ENCODE measurements around the gene CBX4. TPM values are rescaled to one million over a fixed set of nuclear protein-coding genes. Genes with fewer than 3 reads are reported as not detected.

Gene CBX4
- total and polyA plus RNA-seq, 7 experiments from 2014 or later, result 4.0 to 134 (median 78.3) TPM

GRCh38 chr17:79796763-79797491 lies 42.3 kb downstream of the CBX4 start, which contains the start of gene CBX8:
TSS of gene CBX8 (minus strand) at chr17:79797077. CDS start at chr17:79796998, 79 bp downstream.
- ChIA-PET CTCF (interaction anchor here (1.0 to 1.6 kb wide), 3 partner anchors 12 to 124 kb away, joined by 3 to 4 read pairs (median 4); no protein-coding TSS in a partner anchor), POLR2A (interaction anchor here (0.7 to 3.7 kb wide), 13 partner anchors 12 to 526 kb away, joined by 3 to 19 read pairs (median 4); partner anchors contain the start of gene CBX4)
- peak within 1 kb of the TSS; percentile 84 to 92 (median 87) for H3K4me3 Mint-ChIP-seq
- DNase-seq (peak; percentile 97 to 99 (median 98)), ATAC-seq (peak; percentile 95)
- peaks cover 24 to 51% (median 34%) of the 10 kb centered on the region in 5 donors for H3K27me3 Mint-ChIP-seq
- Histone ChIP-seq H3K36me3 (ENCODE audit: control insufficient read depth in 2 of 3, insufficient read depth in 3 of 3, low read length in 3 of 3) (peaks cover 0 to 9% (median 0%) of the 10 kb centered on the region in 3 experiments), H3K27me3 (ENCODE audit: control insufficient read depth in 2 of 2, insufficient read depth in 2 of 2, low read length in 2 of 2) (peaks cover 29 to 32% of the 10 kb centered on the region in 2 donors), H3K9me3 (ENCODE audit: control insufficient read depth in 2 of 3, low read length in 3 of 3) (no peaks in the 10 kb centered on the region), H3K4me3 (ENCODE audit: low read length) (peak within 1 kb of the TSS; percentile 54), H3K27ac (ENCODE audit: low read depth, low read length) (peak within 1 kb of the TSS; percentile 77), H3K4me1 (ENCODE audit: control insufficient read depth in 2 of 2, insufficient read depth in 2 of 2, low read length in 2 of 2) (peaks cover 31 to 39% of the 10 kb centered on the region in 2 donors)
- H3K27ac Mint-ChIP-seq, result peak within 1 kb of the TSS in 8 of 9 donors; percentile 75 to 95 (median 90)
- peaks cover 0 to 8% (median 0%) of the 10 kb centered on the region in 11 donors for H3K9me3 Mint-ChIP-seq
- H3K4me1 Mint-ChIP-seq, result peaks cover 17 to 54% (median 34%) of the 10 kb centered on the region in 7 donors
- H3K36me3 Mint-ChIP-seq, result peaks cover 0 to 13% (median 0%) of the 10 kb centered on the region in 5 donors
- intact Hi-C loops (cut with micrococcal nuclease), result loop anchor here (1.0 to 5.0 kb wide), 9 partner anchors 13 to 240 kb away; partner anchors contain the start of genes CBX2 (in 1 of the 2), CBX4 (in 1 of the 2), CCDC40 (in 1 of the 2) and TBC1D16 (in 1 of the 2)

DNA sequence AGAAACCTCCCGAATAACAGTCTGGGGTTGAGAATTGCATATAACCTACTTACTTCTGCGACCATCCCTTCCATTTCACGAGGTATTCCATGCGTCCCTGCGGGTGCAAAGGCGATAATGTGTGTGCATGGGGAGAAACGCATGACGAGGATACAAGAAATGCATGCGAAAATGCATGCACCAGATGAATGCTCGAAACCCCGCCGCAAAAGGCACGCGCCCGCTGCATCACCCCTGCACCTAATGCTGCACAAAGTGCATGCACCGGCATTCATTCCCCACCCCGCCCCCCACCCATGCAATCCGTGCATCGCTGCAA lies 42.8 kb downstream of the CBX4 start:
- Histone ChIP-seq H3K36me3 (ENCODE audit: control insufficient read depth in 2 of 3, insufficient read depth in 3 of 3, low read length in 3 of 3) (peaks cover 0 to 9% (median 0%) of the 10 kb centered on the region in 3 experiments), H3K4me3 (ENCODE audit: low read length) (peak overlapping the region; percentile 54), H3K4me1 (ENCODE audit: control insufficient read depth in 2 of 2, insufficient read depth in 2 of 2, low read length in 2 of 2) (peaks cover 36 to 44% of the 10 kb centered on the region in 2 donors), H3K27me3 (ENCODE audit: control insufficient read depth in 2 of 2, insufficient read depth in 2 of 2, low read length in 2 of 2) (peaks cover 24 to 32% of the 10 kb centered on the region in 2 donors), H3K9me3 (ENCODE audit: control insufficient read depth in 2 of 3, low read length in 3 of 3) (no peaks in the 10 kb centered on the region), H3K27ac (ENCODE audit: low read depth, low read length) (peak overlapping the region; percentile 77)
- no peak for ATAC-seq
- H3K9me3 Mint-ChIP-seq, result peaks cover 0 to 8% (median 0%) of the 10 kb centered on the region in 11 donors
- peaks cover 22 to 49% (median 31%) of the 10 kb centered on the region in 5 donors for H3K27me3 Mint-ChIP-seq
- POLR2A ChIA-PET, result interaction anchor here (1.0 to 3.7 kb wide), 10 partner anchors 13 to 201 kb away, joined by 3 to 19 read pairs (median 8); partner anchors contain the start of gene CBX4
- H3K4me1 Mint-ChIP-seq, result peaks cover 17 to 51% (median 35%) of the 10 kb centered on the region in 7 donors
- CTCF ChIA-PET, result interaction anchor here (1.0 to 1.6 kb wide), 2 partner anchors 15 to 125 kb away, joined by 3 to 4 read pairs; no protein-coding TSS in a partner anchor
- intact Hi-C loops (cut with micrococcal nuclease), result loop anchor here (1.0 to 5.0 kb wide), 4 partner anchors 18 to 241 kb away; partner anchors contain the start of genes CBX2 (in 1 of the 2), CCDC40 (in 1 of the 2) and TBC1D16 (in 1 of the 2)
- H3K4me3 Mint-ChIP-seq, result peak overlapping the region; percentile 84 to 92 (median 87)
- no peak for DNase-seq
- peak overlapping the region in 8 of 9 donors; percentile 51 to 89 (median 84) for H3K27ac Mint-ChIP-seq
- H3K36me3 Mint-ChIP-seq, result peaks cover 0 to 13% (median 0%) of the 10 kb centered on the region in 5 donors

DNA sequence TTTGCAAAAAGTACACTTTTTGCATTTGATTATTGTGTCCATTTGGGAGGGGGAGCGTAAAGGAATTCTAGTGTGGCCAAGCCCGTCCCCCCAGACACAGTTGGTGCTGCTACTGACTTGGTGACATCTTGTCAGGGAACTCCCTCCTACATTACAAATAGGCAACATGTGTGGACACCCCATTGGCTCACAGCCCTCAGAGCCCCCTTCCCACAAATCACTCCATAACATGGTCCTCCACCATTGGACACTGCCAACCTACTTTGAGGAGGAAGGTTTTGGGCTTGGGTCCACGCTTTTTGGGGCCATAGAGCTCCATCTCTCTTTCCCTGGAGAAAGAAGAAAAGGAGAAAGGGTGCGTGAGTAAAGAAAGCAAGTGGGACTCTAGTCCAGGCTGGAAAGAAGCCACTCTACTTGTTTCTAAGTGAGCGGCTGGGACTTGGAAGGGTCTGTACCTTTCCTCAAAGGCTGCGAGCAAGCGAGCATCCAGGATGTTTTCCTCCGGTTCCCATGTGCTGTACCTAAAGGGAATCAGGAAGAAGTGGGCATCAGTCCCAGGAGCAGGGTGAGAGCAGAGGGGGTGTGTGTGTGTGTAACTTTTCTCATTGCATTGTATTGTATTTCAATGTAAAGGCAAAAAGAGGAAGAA lies 43.3 kb downstream of the CBX4 start:
- H3K9me3 ChIP-seq (ENCODE audit: control insufficient read depth in 2 of 3, low read length in 3 of 3), result no peaks in the 10 kb centered on the region
- peaks cover 17 to 51% (median 38%) of the 10 kb centered on the region in 7 donors for H3K4me1 Mint-ChIP-seq
- H3K36me3 Mint-ChIP-seq, result peaks cover 0 to 13% (median 0%) of the 10 kb centered on the region in 5 donors
- CTCF ChIA-PET, result interaction anchor here (1.6 kb wide), 1 partner anchor 15 kb away, joined by 4 read pairs; no protein-coding TSS in a partner anchor
- H3K4me3 ChIP-seq (ENCODE audit: low read length), result peak overlapping the region; percentile 54
- peak overlapping the region in 6 of 9 donors; percentile 12 to 89 (median 83) for H3K27ac Mint-ChIP-seq
- POLR2A ChIA-PET, result interaction anchor here (1.3 to 3.7 kb wide), 6 partner anchors 8 to 46 kb away, joined by 4 to 19 read pairs (median 10); partner anchors contain the start of gene CBX4
- H3K36me3 ChIP-seq (ENCODE audit: control insufficient read depth in 2 of 3, insufficient read depth in 3 of 3, low read length in 3 of 3), result peaks cover 0 to 9% (median 0%) of the 10 kb centered on the region in 3 experiments
- peaks cover 24 to 52% (median 31%) of the 10 kb centered on the region in 5 donors for H3K27me3 Mint-ChIP-seq
- H3K27ac ChIP-seq (ENCODE audit: low read depth, low read length), result no peak overlapping the region
- H3K4me3 Mint-ChIP-seq, result peak overlapping the region; percentile 84 to 92 (median 87)
- H3K4me1 ChIP-seq (ENCODE audit: control insufficient read depth in 2 of 2, insufficient read depth in 2 of 2, low read length in 2 of 2), result peaks cover 40 to 46% of the 10 kb centered on the region in 2 donors
- peaks cover 0 to 8% (median 0%) of the 10 kb centered on the region in 11 donors for H3K9me3 Mint-ChIP-seq
- intact Hi-C loops (cut with micrococcal nuclease), result loop anchor here (1.0 to 5.0 kb wide), 4 partner anchors 17 to 241 kb away; partner anchors contain the start of genes CBX2 (in 1 of the 2), CCDC40 (in 1 of the 2) and TBC1D16 (in 1 of the 2)
- ATAC-seq, result no peak
- peaks cover 20 to 32% of the 10 kb centered on the region in 2 donors for H3K27me3 ChIP-seq (ENCODE audit: control insufficient read depth in 2 of 2, insufficient read depth in 2 of 2, low read length in 2 of 2)
- DNase-seq, result no peak

DNA sequence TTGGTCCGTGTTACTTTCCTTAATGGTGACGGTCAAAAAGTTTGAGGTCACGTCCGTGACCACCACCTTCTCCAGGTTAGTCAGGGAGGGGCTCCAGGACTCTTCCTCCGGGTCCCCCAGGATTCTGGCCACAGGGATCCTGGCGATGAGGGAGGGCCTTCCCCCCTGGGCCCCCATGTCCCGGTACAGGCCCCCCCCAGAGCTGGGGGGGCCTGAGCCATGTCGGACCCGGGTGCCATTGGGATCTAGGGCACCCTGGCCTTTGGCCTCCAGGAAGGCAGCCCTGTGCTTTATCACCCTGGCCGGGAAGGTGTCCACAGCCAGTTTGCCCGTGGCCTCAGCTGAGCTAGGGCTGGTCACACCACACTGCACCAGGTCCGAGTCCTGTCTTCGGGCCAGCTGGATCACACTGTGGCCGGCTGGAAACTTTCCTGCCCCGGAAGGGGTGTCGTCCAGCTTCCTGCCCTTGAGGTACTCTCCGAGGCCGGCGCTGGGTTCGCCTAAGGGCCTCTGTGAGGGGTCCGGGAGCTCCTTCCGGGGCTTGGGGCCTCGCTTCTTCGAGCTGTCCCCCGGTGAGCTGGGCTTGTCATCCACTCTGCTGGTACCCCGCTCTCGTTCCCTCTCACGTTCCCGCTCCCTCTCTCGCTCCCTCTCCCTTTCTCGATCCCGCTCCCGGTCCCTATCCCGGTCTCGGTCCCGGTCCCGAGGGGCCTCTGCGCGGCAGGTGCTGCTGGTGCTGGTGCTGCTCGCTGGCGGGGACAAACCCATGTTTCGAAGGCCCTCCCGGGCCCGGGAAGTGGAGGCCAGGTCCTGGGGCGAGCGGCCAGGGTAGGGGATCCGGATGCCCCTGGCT lies 44.4 kb downstream of the CBX4 start:
- Mint-ChIP-seq H3K9me3 (peaks cover 0 to 6% (median 0%) of the 10 kb centered on the region in 11 donors), H3K36me3 (peaks cover 0 to 11% (median 0%) of the 10 kb centered on the region in 5 donors), H3K27me3 (peaks cover 22 to 52% (median 23%) of the 10 kb centered on the region in 5 donors), H3K4me3 (no peak overlapping the region), H3K27ac (no peak overlapping the region), H3K4me1 (peaks cover 10 to 48% (median 31%) of the 10 kb centered on the region in 7 donors)
- ATAC-seq, result no peak
- Histone ChIP-seq H3K36me3 (ENCODE audit: control insufficient read depth in 2 of 3, insufficient read depth in 3 of 3, low read length in 3 of 3) (peaks cover 0 to 9% (median 0%) of the 10 kb centered on the region in 3 experiments), H3K27me3 (ENCODE audit: control insufficient read depth in 2 of 2, insufficient read depth in 2 of 2, low read length in 2 of 2) (peaks cover 13 to 34% of the 10 kb centered on the region in 2 donors), H3K27ac (ENCODE audit: low read depth, low read length) (no peak overlapping the region), H3K4me3 (ENCODE audit: low read length) (no peak overlapping the region), H3K4me1 (ENCODE audit: control insufficient read depth in 2 of 2, insufficient read depth in 2 of 2, low read length in 2 of 2) (peaks cover 32 to 44% of the 10 kb centered on the region in 2 donors), H3K9me3 (ENCODE audit: control insufficient read depth in 2 of 3, low read length in 3 of 3) (no peaks in the 10 kb centered on the region)
- intact Hi-C loops (cut with micrococcal nuclease), result loop anchor here in 1 of 2 donors (5.0 kb wide), 2 partner anchors 48 to 242 kb away; partner anchors contain the start of genes CCDC40 and TBC1D16
- POLR2A ChIA-PET, result interaction anchor here (1.4 to 3.0 kb wide), 3 partner anchors 9 to 45 kb away, joined by 4 to 8 read pairs (median 6); partner anchors contain the start of gene CBX4
- CTCF ChIA-PET, result interaction anchor here (0.9 kb wide), 1 partner anchor 46 kb away, joined by 3 read pairs; no protein-coding TSS in a partner anchor
- no peak for DNase-seq

DNA sequence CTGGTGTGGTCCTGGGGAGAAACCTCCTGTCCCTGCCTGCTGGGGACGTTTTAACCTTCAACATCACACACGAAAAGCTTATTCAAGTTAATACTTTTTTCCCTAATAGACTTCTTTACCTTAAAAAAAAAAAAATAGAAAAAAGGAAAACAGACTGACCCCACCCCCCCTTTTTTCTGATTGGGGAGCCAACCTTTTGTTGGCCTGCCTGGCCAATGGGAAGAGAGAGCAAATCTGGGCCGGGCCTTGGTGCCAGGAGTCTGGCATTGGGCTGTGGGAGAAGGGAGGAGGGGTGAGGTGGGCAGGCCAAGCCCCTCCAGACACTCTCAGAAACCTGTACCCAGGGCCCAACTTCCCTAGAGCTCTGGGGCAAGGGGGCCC lies 45.3 kb downstream of the CBX4 start:
- no peaks in the 10 kb centered on the region for H3K9me3 ChIP-seq (ENCODE audit: control insufficient read depth in 2 of 3, low read length in 3 of 3)
- H3K4me3 ChIP-seq (ENCODE audit: low read length), result no peak overlapping the region
- H3K27ac ChIP-seq (ENCODE audit: low read depth, low read length), result no peak overlapping the region
- Mint-ChIP-seq H3K4me1 (peaks cover 4 to 44% (median 27%) of the 10 kb centered on the region in 7 donors), H3K9me3 (peaks cover 0 to 4% (median 0%) of the 10 kb centered on the region in 11 donors), H3K27ac (no peak overlapping the region), H3K4me3 (peak overlapping the region in 2 of 10 donors; percentile 4 to 12), H3K36me3 (peaks cover 0 to 7% (median 0%) of the 10 kb centered on the region in 5 donors), H3K27me3 (peaks cover 16 to 50% (median 22%) of the 10 kb centered on the region in 5 donors)
- ChIA-PET POLR2A (interaction anchor here (0.7 to 3.0 kb wide), 3 partner anchors 10 to 52 kb away, joined by 3 to 8 read pairs (median 6); partner anchors contain the start of gene CBX4), CTCF (interaction anchor here (1.3 to 1.8 kb wide), 2 partner anchors 43 to 46 kb away, joined by 3 to 4 read pairs; partner anchors contain the start of gene CBX4)
- peaks cover 10 to 26% of the 10 kb centered on the region in 2 donors for H3K27me3 ChIP-seq (ENCODE audit: control insufficient read depth in 2 of 2, insufficient read depth in 2 of 2, low read length in 2 of 2)
- ATAC-seq, result no peak
- intact Hi-C loops (cut with micrococcal nuclease), result no loop called here
- H3K4me1 ChIP-seq (ENCODE audit: control insufficient read depth in 2 of 2, insufficient read depth in 2 of 2, low read length in 2 of 2), result peaks cover 26 to 35% of the 10 kb centered on the region in 2 donors
- peaks cover 0 to 9% (median 0%) of the 10 kb centered on the region in 3 experiments for H3K36me3 ChIP-seq (ENCODE audit: control insufficient read depth in 2 of 3, insufficient read depth in 3 of 3, low read length in 3 of 3)
- DNase-seq, result no peak
